Activated gamma-delta T cell treated with Interleukin-2 at 50 U/mL for 16 hours (primary cell): Measurements from ENCODE around the gene TAF1D.
"Not testable (repeated sequence)": the region's sequence is repeated elsewhere in the genome, so short reads cannot be mapped to it uniquely, and the experiment has no call there.

Source experiments
- DNase-seq: peaks from one replicate; pipeline ENCODE4 v3.0.0-alpha.2; 2020

Gene TAF1D, protein sequence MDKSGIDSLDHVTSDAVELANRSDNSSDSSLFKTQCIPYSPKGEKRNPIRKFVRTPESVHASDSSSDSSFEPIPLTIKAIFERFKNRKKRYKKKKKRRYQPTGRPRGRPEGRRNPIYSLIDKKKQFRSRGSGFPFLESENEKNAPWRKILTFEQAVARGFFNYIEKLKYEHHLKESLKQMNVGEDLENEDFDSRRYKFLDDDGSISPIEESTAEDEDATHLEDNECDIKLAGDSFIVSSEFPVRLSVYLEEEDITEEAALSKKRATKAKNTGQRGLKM

DNA sequence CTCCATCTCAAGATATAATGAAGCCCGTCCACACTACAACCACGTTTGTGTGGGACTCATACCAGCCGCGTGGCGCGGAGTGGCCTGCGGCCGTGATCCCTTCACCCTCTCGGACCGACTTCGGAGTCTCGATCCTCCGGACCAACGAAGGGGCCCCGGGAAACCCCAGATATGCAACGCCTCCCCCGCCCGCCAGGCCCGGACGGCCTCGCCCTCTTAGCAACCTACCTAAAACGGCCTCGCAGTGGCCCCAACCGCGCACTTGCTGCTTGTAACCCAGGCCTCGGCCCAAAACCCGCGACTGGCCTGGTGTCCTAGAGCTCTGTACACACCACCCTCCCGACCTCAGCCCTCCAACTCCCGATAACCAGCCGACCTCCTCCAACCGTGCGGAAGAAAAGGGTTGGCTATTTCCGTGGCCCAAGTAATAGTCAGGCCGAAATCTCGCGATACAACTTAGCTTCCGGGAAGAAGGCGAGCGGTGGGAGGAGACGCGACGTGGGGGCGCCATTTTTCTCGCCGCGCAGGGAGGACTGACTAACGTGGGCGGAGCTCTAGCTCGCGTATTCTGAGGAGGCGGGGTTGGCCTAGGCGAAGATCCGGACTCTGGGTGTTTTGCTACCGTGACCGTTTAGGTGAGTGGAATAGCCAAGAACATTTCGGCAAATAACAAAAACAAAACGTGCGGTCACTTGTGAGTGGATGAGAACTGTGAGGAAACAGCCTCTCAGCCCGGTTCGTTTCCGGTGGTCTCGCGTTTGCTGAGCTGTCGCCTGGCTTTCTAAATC, at the start of gene TAF1D, which contains the start of gene C11orf54:
TAF1D (minus strand) TSS at position 402 of the 788 bp plus-strand sequence. CDS start 2,191 bp downstream, outside the sequence.
C11orf54 (plus strand) TSS at position 579 of the 788 bp plus-strand sequence. CDS start 5,722 bp downstream, outside the sequence.
- peak; percentile 96 for DNase-seq

DNA sequence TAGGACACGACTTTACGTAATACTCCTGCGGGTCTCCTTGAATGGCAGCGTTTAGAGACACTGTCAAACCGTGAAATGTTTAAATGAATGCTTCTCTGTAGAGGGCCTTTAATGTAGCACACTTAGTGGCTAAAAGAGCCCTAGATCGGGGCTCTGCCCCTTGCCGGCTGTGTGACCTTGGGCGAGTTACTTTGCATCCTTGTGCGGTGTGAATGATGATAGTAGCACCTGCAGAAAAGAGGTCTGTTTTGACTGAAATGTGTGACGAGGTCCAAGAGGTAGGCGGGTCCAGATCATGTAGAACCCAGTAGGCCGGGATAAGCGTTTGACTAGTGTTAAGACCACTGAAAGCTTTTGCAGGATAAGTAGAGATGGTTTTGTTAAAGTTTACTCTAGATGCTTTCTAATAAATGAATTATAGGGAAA, 43.7 kb upstream of the TAF1D start:
- DNase-seq, result no peak

DNA sequence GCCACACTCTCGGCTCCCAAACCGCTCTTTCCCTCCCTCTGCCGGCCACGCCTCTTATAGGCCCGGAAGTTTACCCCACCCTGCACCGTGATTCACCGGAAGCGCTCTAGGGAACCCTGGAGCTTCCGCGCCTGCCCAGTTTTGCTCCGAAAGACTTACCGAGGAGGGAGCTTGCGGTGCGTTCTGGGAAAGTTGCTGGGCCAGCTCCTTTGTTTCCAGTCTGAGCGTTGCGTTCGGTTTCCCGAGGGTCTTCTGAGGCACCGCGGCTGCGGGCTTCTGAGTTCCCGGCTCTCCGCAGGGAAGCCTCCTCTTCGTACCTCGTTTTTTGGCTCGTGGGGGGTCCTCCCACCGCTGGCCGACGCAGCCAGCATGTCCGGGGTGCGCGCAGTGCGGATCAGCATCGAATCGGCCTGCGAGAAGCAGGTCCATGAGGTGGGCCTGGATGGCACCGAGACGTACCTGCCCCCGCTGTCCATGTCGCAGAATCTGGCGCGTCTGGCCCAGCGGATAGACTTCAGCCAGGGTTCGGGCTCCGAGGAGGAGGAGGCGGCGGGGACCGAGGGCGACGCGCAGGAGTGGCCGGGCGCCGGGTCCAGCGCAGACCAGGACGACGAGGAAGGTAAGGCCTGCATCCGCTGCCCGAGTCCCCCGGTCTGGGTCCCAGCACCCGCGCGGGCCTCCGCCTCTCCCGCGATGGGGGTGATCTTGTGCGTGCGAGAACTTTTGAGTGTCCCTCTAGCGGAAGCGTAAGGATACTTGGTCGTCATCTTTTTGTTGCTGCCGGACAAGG, 43.0 kb upstream of the TAF1D start, which contains the start of gene MED17:
MED17 (plus strand) TSS at position 138 of the 790 bp plus-strand sequence; CDS start at position 370, 232 bp downstream.
- peak; percentile 87 for DNase-seq

DNA sequence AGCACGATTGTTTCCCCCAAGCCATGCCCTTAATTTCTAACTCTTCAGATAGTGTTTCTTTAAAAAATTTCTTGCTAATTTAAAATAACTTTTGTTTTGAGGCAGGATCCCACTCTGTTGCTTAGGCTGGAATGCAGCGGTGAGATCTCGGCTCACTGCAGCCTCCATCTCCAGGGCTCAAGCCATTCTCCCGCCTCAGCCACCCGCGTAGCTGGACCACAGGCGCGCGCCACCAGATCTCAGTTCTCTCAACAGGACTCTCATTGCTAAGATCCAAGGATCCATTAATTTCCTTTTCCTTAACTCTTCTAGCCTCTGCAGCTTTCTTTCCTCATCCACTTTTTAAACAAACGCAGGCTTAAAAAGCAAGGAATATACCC, 42.5 kb upstream of the TAF1D start:
- no peak for DNase-seq

DNA sequence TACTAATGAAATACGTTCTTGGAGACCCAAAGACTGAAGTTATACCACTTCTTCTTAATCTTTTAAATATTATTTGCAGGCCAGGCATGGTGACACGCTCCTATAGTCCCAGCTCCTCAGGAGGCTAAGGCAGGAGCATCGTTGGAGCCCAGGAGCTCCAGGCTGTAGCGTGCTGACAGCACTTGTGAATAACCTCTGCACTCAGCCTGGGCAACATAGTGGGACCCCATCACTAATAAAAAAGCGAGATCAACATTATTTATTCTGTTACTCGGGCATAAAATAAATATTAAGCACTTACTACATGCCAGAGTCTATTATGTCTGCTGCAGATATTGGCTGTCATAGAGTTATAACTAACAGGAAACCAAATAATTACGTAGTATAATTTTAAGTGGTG, 42.1 kb upstream of the TAF1D start:
- no peak for DNase-seq

DNA sequence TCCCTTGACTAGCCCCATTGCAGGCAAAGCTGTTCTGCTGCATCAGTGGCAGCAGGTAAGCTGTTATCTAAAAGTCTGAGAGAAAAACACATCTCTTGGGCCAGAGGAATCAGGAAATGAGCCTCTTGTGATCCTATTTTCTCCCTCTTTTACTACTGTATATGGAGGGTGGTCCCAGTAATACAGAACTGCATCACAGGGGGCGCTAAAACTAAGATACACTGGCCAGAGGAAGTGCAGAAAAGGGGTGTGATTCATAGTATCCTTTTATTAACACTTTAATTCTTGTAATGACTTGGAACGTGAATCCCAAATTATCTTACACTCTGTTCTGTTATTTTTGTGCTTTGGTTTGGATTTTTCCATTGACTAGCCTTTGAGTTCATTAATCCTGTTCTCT, 34.0 kb upstream of the TAF1D start:
- no peak for DNase-seq

DNA sequence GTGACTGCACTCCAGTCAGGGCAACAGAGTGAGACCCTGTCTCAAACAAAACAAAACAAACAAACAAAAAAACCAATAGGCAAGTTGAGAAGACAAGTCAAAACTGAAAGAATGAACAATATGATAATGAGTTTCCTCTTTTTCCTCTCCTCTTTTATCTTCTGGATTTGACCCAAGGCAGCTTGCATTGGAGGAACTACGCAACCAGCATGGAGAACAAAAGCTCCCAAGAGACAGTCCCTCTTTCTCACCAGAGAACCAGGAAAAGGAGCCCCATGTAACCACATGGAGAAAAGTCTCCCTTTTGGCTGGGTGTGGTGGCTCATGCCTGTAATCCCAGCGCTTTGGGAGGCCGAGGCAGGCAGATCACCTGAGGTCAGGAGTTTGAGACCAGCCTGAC, 33.3 kb upstream of the TAF1D start:
- not testable (repeated sequence) for DNase-seq

DNA sequence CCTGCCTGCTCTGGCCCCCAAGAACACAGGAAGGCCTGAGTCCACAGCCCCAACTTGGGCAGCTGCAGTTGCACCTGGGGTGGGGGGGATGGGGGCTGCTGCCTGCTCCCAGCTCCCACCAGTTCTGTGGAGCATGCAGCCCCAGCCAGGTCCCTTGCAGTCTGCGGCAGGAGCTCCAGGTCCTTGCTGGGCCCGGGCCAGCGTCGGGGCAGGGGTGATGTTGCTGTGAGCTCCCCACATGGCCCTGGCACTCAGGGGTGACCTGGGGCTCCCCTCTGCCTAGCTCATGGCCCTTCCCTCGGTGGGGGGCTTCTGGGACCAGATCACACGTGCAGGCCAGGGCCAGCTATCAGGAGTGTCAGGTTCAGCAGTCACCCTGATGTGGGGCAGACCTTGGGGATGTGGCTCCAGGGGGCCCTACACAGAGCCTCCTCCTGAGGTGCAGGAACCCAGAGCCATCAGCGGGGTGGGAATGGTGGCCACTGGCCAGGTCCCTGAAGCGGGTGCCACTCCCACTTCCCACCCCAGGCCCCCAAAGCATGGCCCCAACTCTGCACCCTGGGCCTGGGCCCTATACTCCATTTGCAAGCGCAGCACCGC, 32.4 kb upstream of the TAF1D start:
- DNase-seq, result no peak

DNA sequence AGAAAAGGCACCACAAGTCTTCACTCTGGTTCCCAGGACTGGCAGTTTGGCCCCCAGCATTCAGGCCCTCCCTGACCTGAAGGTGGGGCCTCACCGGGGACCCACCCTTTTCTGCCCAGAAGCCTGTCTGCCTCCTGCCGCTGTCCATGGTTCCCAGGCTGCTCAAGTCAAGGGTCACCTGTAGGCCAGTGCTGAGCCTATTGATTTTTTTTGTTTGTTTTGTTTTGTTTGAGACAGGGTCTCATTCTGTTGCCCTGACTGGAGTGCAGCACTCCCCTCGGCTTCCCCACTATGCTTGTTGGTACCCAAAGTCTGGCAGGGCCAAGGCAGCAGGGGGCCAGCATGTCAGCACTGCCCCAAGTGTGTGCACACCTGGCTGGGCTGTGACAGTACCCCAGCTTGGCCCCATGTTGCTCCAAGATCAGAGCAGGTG, 31.8 kb upstream of the TAF1D start:
- DNase-seq, result no peak

DNA sequence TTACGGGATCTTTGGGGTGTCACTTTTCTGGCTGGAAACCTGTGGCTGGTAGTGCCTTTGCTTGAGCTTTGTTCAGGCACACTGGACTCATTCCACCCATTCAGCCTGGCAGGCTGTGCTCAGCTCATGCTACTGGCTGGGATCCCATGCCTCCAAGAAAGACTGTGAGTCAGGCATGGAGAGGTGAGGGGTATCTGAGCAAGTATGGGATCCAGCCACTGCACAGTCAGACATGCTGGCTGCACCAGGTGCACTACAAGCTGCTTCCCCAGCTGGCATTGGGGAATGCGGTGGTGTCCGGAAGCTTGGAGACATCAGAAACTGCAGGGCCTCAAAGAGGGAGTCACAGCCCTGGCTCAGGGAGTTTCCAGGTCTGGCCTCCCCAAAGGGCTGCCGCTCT, 30.8 kb upstream of the TAF1D start:
- DNase-seq, result no peak

DNA sequence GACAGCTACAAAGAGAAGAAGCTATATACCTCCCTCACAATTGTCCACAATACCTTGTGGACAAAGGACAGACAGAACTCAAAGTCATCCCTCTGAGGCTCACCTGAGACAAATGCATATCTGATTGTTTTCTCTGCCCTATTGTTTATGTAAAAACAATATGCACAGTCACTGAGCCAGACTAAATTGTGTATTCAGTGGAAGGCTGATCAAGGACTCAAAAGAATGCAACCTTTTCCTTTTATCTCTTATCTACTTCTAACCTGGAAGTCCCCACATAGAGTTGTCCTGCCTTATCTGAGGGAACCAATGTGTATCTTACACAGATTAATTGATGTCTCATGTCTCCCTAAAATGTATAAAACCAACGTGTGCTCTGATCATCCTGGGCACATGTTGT, 28.9 kb upstream of the TAF1D start:
- no peak for DNase-seq

DNA sequence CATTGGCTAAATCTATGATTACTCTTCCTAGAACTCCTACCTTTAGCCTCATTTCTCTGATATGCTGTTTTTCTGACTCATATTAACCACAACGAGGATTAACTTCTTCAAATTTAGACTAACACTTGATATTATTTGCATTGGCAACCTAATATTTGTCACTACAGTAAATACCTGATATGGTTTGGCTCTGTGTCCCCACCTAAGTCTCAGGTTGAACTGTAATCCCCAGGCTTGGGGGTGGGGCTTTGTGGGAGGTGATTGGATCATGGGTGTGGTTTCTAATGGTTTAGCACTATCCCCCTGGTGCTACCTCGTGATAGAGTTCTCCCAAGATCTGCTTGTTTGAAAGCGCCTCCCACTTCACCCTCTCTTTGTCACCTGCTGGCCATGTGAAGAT, 25.7 kb upstream of the TAF1D start:
- DNase-seq, result no peak

DNA sequence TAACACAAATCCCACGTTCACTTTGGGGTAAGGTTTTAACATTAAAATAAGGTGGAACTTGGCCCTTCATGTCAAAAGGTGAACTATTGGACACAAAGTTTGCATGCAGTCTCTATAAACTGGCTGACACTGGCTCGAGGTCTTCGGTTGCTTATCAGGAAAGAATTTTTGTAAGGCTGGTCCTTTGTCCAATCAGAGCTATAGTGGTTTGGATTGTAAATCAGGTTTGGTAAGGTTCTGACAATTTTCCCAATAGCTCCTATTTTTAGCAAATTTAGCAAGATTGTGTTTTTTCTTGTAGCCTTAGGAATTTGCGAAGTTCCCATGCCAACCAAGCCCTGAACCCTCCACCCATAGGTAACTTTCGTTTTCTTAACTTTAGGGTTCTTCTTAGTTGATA, 25.2 kb upstream of the TAF1D start:
- no peak for DNase-seq

DNA sequence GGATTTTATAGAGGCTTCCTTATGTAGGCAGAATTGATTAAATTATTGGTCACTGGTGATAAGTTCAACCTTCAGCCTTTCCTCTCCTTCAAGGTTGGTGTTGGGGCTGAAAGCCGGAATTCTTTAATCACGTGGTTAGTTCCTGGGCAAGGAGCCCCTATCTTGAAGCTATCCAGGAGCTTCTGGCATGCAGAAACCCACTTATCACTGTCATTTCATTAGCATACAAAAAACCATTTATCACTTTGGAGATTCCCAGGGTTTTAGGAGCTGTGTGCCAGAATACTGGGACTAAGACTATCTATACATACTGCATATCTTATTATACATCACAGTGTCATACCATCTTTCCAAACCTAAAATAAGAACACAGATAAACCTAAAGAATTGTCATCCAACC, 24.3 kb upstream of the TAF1D start:
- DNase-seq, result no peak

DNA sequence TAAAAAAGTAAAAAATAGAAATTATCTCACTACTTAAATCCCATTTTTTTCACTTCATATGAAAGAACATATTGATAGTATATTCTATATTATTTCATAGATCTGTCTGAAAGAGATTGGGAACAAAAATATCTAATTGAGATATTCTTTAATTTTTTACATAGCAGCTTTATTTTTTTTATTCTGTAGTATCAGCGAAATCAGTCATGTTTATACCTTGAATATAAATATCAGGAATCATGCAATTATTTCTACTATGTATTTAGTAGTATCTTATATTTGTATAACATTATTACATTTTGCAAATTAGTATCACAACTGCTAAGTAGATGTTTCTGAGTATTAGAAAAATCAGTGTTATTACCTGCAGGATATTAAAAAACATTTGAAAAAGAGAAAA, 20.6 kb upstream of the TAF1D start:
- DNase-seq, result no peak

DNA sequence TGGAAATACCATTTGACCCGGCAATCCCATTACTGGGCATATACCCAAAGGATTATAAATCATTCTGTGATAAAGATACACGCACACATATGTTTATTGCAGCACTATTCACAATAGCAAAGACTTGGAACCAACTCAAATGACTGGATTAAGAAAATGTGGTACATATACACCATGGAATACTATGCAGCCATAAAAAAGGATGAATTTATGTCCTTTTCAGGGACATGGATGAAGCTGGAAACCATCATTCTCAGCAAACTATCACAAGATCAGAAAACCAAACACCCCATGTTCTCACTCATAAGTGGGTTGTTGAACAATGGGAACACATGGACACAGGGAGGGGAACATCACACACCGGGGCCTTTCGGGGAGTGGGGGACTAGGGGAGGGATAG, 17.8 kb upstream of the TAF1D start:
- DNase-seq, result not testable (repeated sequence)

DNA sequence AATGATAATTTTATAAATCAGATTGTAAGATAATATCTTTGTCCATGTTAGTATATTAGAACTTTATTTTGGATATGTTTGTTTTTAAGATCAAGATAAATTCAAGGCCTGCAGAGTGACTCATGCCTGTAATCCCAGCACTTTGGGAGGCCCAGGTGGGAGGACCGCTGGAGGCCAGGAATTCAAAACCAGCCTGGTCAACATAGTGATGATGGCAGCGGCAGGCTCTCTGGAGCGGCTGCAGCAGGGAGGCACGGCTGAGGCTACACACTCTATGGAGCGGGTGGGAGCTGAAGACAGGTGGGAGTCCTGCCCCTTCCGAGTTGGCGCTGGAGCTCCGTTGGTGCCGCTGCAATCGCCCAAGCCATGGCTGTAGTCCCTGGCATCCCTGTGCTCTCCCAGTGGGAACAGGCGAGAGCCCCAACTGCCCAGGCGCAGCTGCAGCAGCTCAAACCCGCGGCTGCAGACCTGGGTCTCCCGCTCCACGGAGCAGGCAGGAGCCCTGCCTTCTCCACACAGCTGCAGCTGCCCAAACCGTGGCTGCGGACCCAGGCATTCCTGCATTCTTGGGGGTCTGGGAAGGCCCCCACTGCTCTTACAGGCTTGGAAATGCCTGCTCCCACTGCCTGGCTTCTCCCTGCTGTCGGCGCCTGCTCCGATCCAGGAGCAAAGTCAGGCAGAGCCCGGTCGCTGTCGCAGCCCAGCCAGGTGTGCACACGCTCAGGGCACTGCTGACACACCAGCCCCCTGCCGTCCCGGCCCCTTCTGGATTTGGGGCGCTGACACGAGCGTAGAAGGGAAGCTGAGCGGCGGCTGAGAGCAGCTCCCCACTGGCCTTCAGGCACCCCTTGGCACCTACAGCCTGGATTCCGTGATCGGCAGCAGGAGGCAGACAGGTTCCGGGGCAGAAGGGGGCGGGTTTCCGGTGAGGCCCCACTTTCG, 16.9 kb upstream of the TAF1D start:
- DNase-seq, result no peak

DNA sequence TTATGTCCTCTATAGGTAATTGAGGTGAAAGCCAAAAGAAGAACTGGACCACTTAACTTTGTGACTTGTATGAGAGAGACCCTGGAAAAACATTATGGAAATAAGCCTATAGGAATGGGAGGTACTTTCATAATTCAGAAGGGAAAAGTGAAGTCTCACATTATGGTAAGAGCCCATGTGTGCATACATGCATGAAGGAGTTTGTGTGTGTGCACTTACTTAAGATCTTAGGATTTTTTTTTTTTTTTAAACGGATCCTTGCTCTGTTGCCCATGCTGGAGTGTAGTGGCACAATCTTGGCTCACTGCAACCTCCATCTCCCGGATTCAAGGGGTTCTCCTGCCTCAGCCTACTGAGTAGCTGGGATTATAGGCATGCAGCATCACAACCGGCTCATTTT, 16.0 kb upstream of the TAF1D start:
- no peak for DNase-seq

DNA sequence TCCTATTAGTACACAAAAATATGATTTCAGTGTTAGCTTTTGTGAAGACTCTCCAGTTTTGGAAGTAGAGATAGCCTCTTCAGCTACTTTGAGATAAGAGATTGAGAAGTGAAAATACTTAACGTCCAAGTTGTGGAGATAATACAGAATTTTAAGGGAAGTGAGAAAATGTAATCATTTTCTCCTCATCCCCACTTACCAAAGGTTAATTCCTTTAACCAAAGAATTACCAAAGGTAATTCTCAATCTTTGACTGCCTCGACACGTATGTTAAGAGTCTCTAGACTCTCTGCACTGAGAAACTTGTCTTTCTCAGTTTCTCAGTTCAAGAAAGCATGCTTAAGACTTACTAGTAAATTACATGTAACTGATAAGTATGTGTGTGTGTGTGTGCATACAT, 15.5 kb upstream of the TAF1D start:
- DNase-seq, result no peak

DNA sequence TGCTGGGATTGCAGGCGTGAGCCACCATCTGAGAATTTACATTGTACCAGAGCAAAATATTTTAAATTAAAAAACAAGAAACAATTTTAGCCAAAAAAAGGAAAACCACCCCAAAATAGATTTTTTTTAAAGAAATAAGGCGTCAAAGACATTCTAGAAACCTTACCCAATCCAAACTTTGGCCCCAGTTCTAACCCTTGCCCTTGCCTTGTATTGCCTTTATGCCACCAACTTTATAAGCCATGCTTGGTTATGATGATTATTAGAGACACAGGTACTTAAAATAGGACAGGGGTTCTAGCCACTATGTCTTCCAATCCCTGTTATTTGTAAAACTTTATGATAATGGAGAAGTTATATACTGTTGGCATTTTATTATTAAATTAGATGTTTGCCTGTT, 11.9 kb upstream of the TAF1D start:
- no peak for DNase-seq

DNA sequence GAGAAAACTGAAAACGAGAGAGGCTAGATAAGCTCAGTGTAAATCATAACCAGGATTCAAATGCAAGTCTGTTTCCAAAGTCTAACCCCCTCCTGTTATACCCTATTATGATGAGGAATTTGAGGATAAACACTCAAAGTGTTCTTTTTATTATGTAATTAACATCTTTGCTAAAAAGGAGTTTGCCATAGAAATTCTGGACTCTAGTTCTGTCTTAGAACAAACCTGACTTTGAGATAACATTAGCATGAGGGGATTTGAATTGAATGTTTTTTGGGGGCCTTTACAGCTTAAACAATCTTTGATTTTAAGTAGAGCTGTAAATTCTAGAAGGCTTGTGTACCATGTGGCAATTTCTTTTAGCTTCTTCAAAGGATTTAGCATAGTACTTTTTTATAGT, 9.7 kb upstream of the TAF1D start:
- no peak for DNase-seq

DNA sequence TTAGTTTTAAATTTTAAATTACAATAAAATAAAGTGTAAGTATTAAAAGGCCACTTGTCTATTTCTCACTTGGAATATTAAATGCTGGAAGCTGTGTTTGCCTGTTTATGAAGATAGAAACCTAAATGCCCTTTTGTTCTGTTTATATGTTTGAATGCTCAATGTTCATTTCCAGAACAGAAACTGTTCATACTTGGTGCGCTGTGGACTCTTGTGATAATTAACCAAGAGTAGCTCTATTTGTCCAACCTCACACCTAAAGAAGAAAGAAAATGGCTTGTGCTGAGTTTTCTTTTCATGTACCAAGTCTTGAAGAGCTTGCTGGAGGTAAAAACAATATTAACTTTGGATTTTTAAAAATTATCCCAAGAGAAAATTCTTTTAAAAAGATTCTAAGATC, 5.8 kb upstream of the TAF1D start:
- DNase-seq, result no peak
